Measurements from ENCODE around the gene RNF17.

GRCh38 chr13:24764276-24764630, 284 bp downstream of the RNF17 start:
- TF ChIP-seq CTCF (IDR thresholded peaks at IDR 0.05) (no peak), EP300 (IDR thresholded peaks at IDR 0.05) (no peak), POLR2AphosphoS5 (IDR thresholded peaks at IDR 0.05) (no peak)

Data from stomach (tissue), 4 donors.